ENCODE results near the gene C2orf80.
"Not testable (repeated sequence)": the region's sequence is repeated elsewhere in the genome, so short reads cannot be mapped to it uniquely, and the experiment has no call there.

C2orf80 gene

DNA sequence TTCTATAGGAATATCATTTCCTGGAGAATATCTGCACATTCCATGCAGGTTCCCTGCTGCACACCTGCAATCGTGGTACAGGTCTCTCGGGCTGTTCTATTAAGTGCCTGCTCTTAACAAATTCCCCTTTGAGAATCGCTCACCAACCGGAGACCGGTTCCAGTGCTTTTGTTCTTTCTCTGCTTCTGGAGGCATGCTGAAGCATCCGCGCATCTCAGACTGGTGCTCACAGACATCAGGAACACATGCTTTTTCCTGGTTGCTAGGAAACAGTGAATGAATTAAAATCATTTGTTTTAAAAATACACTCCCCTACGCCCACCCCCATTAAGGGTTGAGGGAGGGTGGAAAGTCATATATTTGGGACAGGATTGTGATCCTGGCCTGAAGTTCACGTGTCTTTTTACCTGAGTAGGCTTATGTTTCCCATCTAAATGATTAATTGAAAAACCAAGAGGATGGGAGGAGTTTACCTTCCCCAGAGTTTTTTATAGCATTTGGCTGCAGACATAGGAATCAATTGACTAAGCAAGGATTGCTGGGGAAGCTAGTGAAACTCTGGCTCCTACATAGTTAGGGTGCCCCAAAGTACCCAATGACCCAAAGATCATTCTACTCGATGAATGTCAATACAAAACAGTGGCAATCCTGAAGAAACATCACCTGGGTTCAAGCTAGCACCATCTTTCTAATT lies at the start of gene C2orf80:
C2orf80 (minus strand) TSS at position 221 of the 694 bp plus-strand sequence. CDS start 3,044 bp downstream, outside the sequence.
- Histone ChIP-seq H3K4me1 (ENCODE audit: control insufficient read depth, insufficient read depth, low read length) (peaks cover 9% of the 10 kb centered on the region), H3K9me3 (ENCODE audit: control insufficient read depth, insufficient read depth, low read depth, low read length) (no peaks in the 10 kb centered on the region), H3K4me3 (ENCODE audit: low read depth, low read length) (no peak within 1 kb of the TSS), H3K27ac (ENCODE audit: low read depth, low read length) (no peak within 1 kb of the TSS), H3K36me3 (ENCODE audit: control insufficient read depth, insufficient read depth, low read length) (no peaks in the 10 kb centered on the region), H3K9ac (ENCODE audit: low read length) (no peak within 1 kb of the TSS), H3K27me3 (ENCODE audit: control insufficient read depth, insufficient read depth, low read length) (no peaks in the 10 kb centered on the region)

DNA sequence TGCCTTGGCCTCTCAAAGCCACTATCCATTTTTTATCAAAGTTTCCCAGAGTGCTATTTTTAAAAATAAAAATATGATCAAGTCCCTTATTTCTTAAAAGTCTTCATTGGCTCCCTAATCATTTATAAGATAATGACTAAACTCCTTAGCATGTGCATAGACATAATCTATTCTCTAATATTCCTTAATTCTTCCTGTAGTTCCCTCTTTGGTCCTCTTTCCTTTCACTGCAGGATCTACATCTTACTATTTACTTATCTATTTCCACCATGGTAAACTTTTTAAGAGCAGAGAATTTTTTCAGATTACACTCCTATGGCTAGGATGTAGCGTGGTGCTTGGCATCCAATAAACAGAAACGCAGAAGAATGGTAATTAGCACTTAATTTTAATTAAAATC lies 46.0 kb upstream of the C2orf80 start:
- Histone ChIP-seq H3K9me3 (ENCODE audit: control insufficient read depth, insufficient read depth, low read depth, low read length) (peaks cover 17% of the 10 kb centered on the region), H3K27ac (ENCODE audit: low read depth, low read length) (no peak overlapping the region), H3K9ac (ENCODE audit: low read length) (no peak overlapping the region), H3K4me1 (ENCODE audit: control insufficient read depth, insufficient read depth, low read length) (no peaks in the 10 kb centered on the region), H3K27me3 (ENCODE audit: control insufficient read depth, insufficient read depth, low read length) (no peaks in the 10 kb centered on the region), H3K36me3 (ENCODE audit: control insufficient read depth, insufficient read depth, low read length) (peaks cover 54% of the 10 kb centered on the region), H3K4me3 (ENCODE audit: low read depth, low read length) (no peak overlapping the region)

DNA sequence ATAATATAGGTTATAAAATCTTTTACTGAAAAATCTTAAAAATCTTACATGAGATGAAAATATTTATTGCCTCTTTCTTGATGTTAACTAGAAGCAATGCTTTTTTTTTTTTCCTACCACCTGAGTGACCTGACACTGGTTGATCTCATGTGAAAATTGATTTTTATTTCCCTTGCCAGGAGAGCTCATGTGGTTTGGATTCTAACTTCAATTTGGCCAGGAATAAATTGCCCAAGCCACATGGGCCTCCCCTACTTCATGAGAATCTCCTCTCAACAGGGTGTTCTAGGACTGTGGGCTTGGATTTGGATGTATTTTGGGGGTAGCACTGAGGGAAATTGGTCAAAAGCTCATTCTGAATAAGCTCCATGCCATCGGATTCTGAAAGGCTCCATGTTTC lies 45.0 kb upstream of the C2orf80 start:
- Histone ChIP-seq H3K4me3 (ENCODE audit: low read depth, low read length) (no peak overlapping the region), H3K4me1 (ENCODE audit: control insufficient read depth, insufficient read depth, low read length) (no peaks in the 10 kb centered on the region), H3K36me3 (ENCODE audit: control insufficient read depth, insufficient read depth, low read length) (peaks cover 43% of the 10 kb centered on the region), H3K9me3 (ENCODE audit: control insufficient read depth, insufficient read depth, low read depth, low read length) (peaks cover 24% of the 10 kb centered on the region), H3K9ac (ENCODE audit: low read length) (no peak overlapping the region), H3K27ac (ENCODE audit: low read depth, low read length) (no peak overlapping the region), H3K27me3 (ENCODE audit: control insufficient read depth, insufficient read depth, low read length) (no peaks in the 10 kb centered on the region)

DNA sequence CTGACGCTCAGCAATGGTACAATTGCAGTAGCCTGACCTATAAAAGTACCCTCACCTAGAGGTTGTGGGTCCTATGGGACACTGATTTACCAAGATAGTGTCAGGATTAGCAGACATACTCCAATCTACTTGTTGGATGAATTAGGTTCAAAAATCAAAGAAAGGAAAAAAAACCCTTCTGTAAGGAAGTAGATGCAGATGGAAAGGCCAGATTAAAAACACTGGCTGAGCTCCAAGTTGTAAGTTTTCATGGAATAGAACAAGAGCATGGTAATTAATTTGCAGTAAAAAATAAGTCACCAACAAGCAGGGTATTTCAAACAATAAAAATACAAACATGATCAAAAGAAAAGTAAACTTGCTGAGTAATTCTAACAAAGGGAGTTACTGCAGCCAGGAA lies 38.6 kb upstream of the C2orf80 start:
- Histone ChIP-seq H3K27ac (ENCODE audit: low read depth, low read length) (no peak overlapping the region), H3K9ac (ENCODE audit: low read length) (no peak overlapping the region), H3K4me3 (ENCODE audit: low read depth, low read length) (no peak overlapping the region), H3K4me1 (ENCODE audit: control insufficient read depth, insufficient read depth, low read length) (no peaks in the 10 kb centered on the region), H3K27me3 (ENCODE audit: control insufficient read depth, insufficient read depth, low read length) (no peaks in the 10 kb centered on the region), H3K9me3 (ENCODE audit: control insufficient read depth, insufficient read depth, low read depth, low read length) (peaks cover 31% of the 10 kb centered on the region), H3K36me3 (ENCODE audit: control insufficient read depth, insufficient read depth, low read length) (no peaks in the 10 kb centered on the region)

DNA sequence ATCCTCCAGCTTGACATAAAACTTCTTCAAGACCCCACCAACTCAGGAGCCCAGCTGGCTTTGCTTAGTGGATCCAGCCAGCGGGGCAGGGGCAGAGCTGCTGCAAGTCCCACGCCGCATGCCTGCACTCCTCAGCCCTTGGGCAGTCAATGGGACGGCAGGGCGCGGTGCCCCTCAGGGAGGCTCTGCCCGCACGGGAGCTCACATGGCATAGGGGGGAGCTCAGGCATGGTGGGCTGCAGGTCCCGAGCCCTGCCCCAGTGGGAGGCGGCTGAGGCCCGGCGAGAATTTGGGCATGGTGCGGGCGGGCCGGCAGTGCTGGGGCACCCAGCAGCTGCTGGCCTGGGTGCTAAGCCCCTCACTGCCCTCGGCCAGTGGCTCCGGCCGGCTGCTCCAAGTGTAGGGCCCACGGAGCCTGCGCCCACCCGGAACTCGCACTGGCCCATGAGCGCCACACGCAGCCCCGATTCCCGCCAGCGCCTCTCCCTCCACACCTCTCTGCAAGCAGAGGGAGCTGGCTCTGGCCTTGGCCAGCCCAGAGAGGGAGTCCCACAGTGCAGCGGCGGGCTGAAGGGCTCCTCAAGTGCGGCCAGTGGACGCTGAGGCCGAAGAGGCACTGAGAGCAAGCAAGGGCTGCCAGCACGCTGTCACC lies 37.9 kb upstream of the C2orf80 start:
- Histone ChIP-seq H3K9ac (ENCODE audit: low read length) (no peak overlapping the region), H3K9me3 (ENCODE audit: control insufficient read depth, insufficient read depth, low read depth, low read length) (peaks cover 27% of the 10 kb centered on the region), H3K36me3 (ENCODE audit: control insufficient read depth, insufficient read depth, low read length) (no peaks in the 10 kb centered on the region), H3K4me1 (ENCODE audit: control insufficient read depth, insufficient read depth, low read length) (no peaks in the 10 kb centered on the region), H3K4me3 (ENCODE audit: low read depth, low read length) (no peak overlapping the region), H3K27ac (ENCODE audit: low read depth, low read length) (no peak overlapping the region), H3K27me3 (ENCODE audit: control insufficient read depth, insufficient read depth, low read length) (no peaks in the 10 kb centered on the region)

DNA sequence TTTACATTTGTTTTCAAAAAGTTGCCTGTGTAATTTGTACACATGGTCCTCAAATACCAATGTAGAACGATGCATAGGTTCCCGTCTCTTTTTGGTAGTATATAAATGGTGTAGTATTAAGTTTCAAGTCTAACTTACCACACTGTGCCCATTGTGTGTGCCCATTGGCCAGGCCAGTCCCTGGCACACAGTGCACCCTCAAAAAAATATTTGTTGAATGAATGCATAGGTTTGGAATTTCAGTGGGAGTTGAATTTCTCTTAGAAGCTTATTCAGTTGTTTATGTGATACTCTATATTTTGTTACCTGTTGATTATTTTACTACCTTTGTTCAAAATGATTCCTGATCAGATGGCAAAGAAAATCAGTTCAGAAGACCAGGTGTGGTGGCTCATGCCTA lies 35.0 kb upstream of the C2orf80 start:
- no peaks in the 10 kb centered on the region for H3K4me1 ChIP-seq (ENCODE audit: control insufficient read depth, insufficient read depth, low read length)
- H3K9ac ChIP-seq (ENCODE audit: low read length) = no peak overlapping the region
- H3K27me3 ChIP-seq (ENCODE audit: control insufficient read depth, insufficient read depth, low read length) = no peaks in the 10 kb centered on the region
- H3K36me3 ChIP-seq (ENCODE audit: control insufficient read depth, insufficient read depth, low read length) = no peaks in the 10 kb centered on the region
- peaks cover 22% of the 10 kb centered on the region for H3K9me3 ChIP-seq (ENCODE audit: control insufficient read depth, insufficient read depth, low read depth, low read length)
- H3K27ac ChIP-seq (ENCODE audit: low read depth, low read length) = no peak overlapping the region
- H3K4me3 ChIP-seq (ENCODE audit: low read depth, low read length) = no peak overlapping the region

DNA sequence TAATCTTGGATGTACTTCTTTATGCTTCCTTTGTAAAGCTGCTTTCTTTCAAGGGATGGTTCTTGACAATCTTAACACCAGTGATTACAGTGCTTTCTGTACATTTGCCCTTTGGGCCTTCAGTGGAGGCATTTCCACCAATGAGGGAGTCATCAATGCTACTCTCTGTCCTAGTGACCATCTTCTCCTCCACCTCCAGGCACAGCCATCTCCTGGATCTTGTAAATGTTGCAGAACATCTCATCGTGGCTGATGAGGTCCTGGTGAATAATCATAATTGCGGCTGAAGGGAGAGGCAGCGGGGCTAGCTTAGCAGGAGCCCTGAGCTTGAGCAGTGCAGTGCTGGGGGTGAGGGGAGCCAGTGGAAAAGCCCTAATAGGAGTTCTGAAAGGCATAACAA lies 32.5 kb upstream of the C2orf80 start:
- H3K9me3 ChIP-seq (ENCODE audit: control insufficient read depth, insufficient read depth, low read depth, low read length) = peaks cover 18% of the 10 kb centered on the region
- no peaks in the 10 kb centered on the region for H3K36me3 ChIP-seq (ENCODE audit: control insufficient read depth, insufficient read depth, low read length)
- no peak overlapping the region for H3K9ac ChIP-seq (ENCODE audit: low read length)
- H3K27ac ChIP-seq (ENCODE audit: low read depth, low read length) = no peak overlapping the region
- H3K4me3 ChIP-seq (ENCODE audit: low read depth, low read length) = no peak overlapping the region
- no peaks in the 10 kb centered on the region for H3K4me1 ChIP-seq (ENCODE audit: control insufficient read depth, insufficient read depth, low read length)
- H3K27me3 ChIP-seq (ENCODE audit: control insufficient read depth, insufficient read depth, low read length) = no peaks in the 10 kb centered on the region

DNA sequence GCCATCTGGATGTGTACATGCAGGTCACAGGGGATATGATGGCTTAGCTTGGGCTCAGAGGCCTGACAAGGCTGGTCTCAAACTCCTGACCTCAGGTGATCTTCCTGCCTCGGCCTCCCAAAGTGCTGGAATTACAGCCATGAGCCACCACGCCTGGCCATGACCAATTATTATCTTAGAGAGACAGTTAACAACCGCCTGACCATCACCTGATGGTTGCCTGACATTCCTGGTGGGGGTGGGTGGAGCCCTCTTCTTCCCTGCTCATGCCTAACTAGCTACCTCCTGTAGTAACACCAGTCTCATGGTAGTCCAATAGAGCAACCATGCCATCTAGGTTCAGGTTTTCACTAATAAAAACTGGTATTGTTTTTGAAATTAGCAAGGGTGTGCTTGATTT lies 32.0 kb upstream of the C2orf80 start:
- not testable (repeated sequence) for H3K27ac ChIP-seq (ENCODE audit: low read depth, low read length); H3K4me3 ChIP-seq (ENCODE audit: low read depth, low read length); H3K27me3 ChIP-seq (ENCODE audit: control insufficient read depth, insufficient read depth, low read length); H3K4me1 ChIP-seq (ENCODE audit: control insufficient read depth, insufficient read depth, low read length); H3K36me3 ChIP-seq (ENCODE audit: control insufficient read depth, insufficient read depth, low read length); H3K9ac ChIP-seq (ENCODE audit: low read length)
- peaks cover 18% of the 10 kb centered on the region for H3K9me3 ChIP-seq (ENCODE audit: control insufficient read depth, insufficient read depth, low read depth, low read length)

DNA sequence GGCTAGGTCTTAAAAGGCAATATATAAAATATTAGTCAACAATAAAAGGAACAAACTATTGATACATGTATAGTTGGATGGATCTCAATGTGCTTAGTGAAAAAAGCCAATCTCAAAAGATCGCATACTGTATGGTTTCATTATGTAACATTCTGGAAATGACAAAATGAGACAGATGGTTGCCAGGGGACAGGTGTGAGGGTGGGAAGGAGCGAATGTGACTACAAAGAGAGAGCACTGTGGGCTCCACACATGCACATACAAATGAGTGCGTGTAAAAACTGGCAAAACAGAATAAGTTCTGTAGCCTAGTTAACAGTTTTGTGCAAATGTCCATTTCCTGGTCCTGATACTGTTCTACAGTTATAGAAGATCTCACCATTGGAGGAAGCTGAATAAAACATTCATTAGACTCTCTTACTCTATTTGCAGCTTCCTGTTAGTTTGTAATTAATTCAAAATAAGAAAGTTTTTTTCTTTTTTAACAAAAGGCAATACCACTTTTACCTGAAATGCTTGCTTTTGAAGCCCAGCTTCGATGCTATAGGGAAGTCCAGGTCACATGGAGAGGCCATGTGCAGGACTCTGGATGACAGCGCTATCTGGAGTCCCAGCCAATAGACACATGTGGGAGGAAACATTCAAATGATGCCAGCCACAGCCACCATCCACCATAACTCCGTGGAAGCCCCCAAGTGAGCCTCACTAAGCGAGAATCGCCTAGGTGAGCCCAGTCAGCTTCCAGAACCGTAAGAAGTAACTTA lies 21.0 kb upstream of the C2orf80 start:
- Histone ChIP-seq H3K27me3 (ENCODE audit: control insufficient read depth, insufficient read depth, low read length) (no peaks in the 10 kb centered on the region), H3K9ac (ENCODE audit: low read length) (no peak overlapping the region), H3K4me1 (ENCODE audit: control insufficient read depth, insufficient read depth, low read length) (peaks cover 6% of the 10 kb centered on the region; the same call in 1 of the 2 replicates), H3K9me3 (ENCODE audit: control insufficient read depth, insufficient read depth, low read depth, low read length) (no peaks in the 10 kb centered on the region), H3K4me3 (ENCODE audit: low read depth, low read length) (no peak overlapping the region), H3K27ac (ENCODE audit: low read depth, low read length) (no peak overlapping the region), H3K36me3 (ENCODE audit: control insufficient read depth, insufficient read depth, low read length) (no peaks in the 10 kb centered on the region)

DNA sequence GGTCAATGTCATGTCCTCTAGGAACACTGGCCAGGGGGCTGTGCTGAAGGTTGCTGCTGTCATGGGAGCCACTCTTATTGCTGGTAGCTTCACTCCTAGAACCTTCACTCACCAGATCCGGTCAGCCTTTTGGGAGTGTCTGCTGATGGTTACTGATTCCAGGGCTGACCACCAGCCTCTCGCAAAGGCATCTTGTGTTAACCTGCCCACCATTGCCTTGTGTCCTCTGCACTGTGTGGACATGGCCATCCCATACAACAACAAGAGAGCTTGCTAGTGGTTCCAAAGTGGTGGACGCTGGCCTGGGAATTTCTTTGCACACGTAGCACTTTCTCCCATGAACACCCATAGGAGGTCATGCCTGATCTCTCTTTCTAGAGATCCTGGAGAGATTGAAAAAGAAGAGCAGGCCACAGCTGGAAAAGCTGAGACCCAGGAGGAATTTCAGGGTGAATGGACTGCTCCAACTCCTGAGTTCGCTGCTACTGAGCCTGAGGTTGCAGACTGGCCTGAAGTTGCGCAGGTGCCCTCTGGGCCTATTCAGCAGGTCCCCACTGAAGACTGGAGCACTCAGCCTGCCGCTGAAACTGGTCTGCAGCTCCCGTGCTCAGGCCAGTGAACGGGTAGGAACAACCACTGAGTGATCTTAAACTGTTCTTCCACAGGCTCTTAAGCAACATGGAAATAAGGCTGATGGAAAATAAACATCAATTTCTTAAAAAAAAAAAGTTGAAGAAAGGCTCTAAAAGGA lies 18.7 kb upstream of the C2orf80 start:
- Histone ChIP-seq H3K9ac (ENCODE audit: low read length) (no peak overlapping the region), H3K4me1 (ENCODE audit: control insufficient read depth, insufficient read depth, low read length) (no peaks in the 10 kb centered on the region), H3K27me3 (ENCODE audit: control insufficient read depth, insufficient read depth, low read length) (no peaks in the 10 kb centered on the region), H3K36me3 (ENCODE audit: control insufficient read depth, insufficient read depth, low read length) (no peaks in the 10 kb centered on the region), H3K9me3 (ENCODE audit: control insufficient read depth, insufficient read depth, low read depth, low read length) (no peaks in the 10 kb centered on the region), H3K27ac (ENCODE audit: low read depth, low read length) (no peak overlapping the region), H3K4me3 (ENCODE audit: low read depth, low read length) (no peak overlapping the region)

Data from HUES6 (cell line).